Thyroid gland (tissue), 4 donors: ENCODE measurements around the gene ZNF48.

Experiments used
- CTCF ChIP-seq, 6 experiments: fragments of 200-600 bp in 3 of 6; fragments of 450-650 bp in 3 of 6; sonication (generic) in 3 of 6; IDR thresholded peaks; one replicate each; pipeline ENCODE4 v1.5.1; 2016 to 2019; ENCODE audit warnings: antibody characterized with exemption in 6 of 6, mild to moderate bottlenecking in 2 of 6, inconsistent platforms in 1 of 6, moderate library complexity in 1 of 6
- POLR2A ChIP-seq, 2 donors: fragments of 450-650 bp; IDR thresholded peaks; one replicate each; pipeline ENCODE4 v1.6.1; 2017; ENCODE audit warnings: antibody characterized with exemption in 2 of 2, mild to moderate bottlenecking in 2 of 2, moderate library complexity in 1 of 2

DNA sequence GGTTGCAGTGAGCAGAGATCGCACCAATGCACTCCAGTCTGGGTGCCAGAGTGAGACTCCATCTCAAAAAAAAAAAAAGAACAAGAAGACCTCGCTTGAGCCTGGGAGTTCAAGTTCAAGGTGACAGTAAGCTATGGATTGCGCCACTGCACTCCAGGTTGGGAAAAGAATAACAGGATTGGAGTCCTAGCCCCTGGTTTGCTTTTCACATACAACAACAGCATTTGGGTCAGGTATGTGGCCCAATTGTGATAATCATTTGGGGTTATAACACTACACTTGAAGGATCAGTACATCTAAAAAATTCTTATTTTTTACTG lies 53.9 kb downstream of the ZNF48 start:
- TF ChIP-seq POLR2A (IDR thresholded peaks at IDR 0.05) (no peak), CTCF (IDR thresholded peaks at IDR 0.05) (no peak)
